ENCODE results near the gene TMEM178A. TPM values are rescaled to one million over a fixed set of nuclear protein-coding genes. Genes with fewer than 3 reads are reported as not detected.

TMEM178A gene
- total RNA-seq (2014; rRNA removed; shearing (Covaris generic)) (0.32 TPM in 1 of 2 replicates, not detected in the other), polyA plus RNA-seq (2016; fragmentation: Nextera tagmentation; extraction: Ambion mirVana) (0.23 TPM in 1 of 2 replicates, not detected in the other)

DNA sequence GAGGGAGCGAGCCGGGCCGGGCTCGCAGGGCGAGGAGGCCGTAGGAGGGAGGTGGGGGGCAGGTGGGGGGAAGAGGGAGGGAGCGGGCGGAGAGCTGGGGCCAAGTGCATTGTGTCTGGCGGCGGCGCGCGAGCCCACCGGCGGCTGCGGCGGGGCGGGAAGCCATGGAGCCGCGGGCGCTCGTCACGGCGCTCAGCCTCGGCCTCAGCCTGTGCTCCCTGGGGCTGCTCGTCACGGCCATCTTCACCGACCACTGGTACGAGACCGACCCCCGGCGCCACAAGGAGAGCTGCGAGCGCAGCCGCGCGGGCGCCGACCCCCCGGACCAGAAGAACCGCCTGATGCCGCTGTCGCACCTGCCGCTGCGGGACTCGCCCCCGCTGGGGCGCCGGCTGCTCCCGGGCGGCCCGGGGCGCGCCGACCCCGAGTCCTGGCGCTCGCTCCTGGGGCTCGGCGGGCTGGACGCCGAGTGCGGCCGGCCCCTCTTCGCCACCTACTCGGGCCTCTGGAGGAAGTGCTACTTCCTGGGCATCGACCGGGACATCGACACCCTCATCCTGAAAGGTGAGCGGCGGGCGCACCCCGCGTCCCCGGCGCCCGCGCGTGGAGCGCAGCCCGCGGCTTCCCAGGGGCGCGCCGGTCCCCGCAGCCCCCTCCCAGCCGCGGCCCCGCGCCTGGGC is at the start of gene TMEM178A:
TMEM178A (plus strand) TSS at position 107 of the 680 bp plus-strand sequence; CDS start at position 165, 58 bp downstream.
- in situ Hi-C loops (cut with MboI), result no loop called here
- Histone ChIP-seq H3K4me1 (ENCODE audit: insufficient read depth) (no peaks in the 10 kb centered on the region; the same call in 1 of the 2 replicates), H3K9me2 (ENCODE audit: insufficient read depth) (no peaks in the 10 kb centered on the region; the same call in 1 of the 2 replicates), H4K20me1 (ENCODE audit: insufficient read depth) (no peaks in the 10 kb centered on the region), H2AFZ (peak within 1 kb of the TSS; percentile 47), H3K9me3 (ENCODE audit: low read depth) (no peaks in the 10 kb centered on the region), H3K4me3 (peak within 1 kb of the TSS; percentile 63), H3K9ac (no peak within 1 kb of the TSS), H3K4me2 (ENCODE audit: unreplicated experiment) (peak within 1 kb of the TSS; percentile 76), H3K79me2 (ENCODE audit: insufficient read depth) (no peaks in the 10 kb centered on the region), H3K36me3 (ENCODE audit: low read depth) (no peaks in the 10 kb centered on the region), H3K27me3 (replicated peaks; ENCODE audit: insufficient read depth) (peaks cover 65% of the 10 kb centered on the region), H3K27ac (no peak within 1 kb of the TSS), H3F3A (ENCODE audit: insufficient read depth) (no peaks in the 10 kb centered on the region)
- WGBS, 2 experiments (ENCODE audit: low coverage in 1 of 2, low lambda C conversion rate in 2 of 2, missing lambda C conversion rate in 2 of 2), result 1% methylated on average over 55 to 58 of the region's 90 CpGs
- TF ChIP-seq EZH2 (IDR thresholded peaks at IDR 0.05; ENCODE audit: insufficient read depth, poor library complexity, severe bottlenecking), result peak; percentile 76
- TF ChIP-seq EZH2phosphoT487 (IDR thresholded peaks at IDR 0.05; ENCODE audit: insufficient read depth, low read depth), result 0 out of 2 replicates have a peak, but pooled peaks have one; percentile 40
- peak; percentile 32 for DNase-seq

GRCh38 chr2:39618236-39618635 is 47.5 kb upstream of the TMEM178A start:
- no peaks in the 10 kb centered on the region for H3K36me3 ChIP-seq (ENCODE audit: low read depth)
- H3K4me2 ChIP-seq (ENCODE audit: unreplicated experiment), result no peak overlapping the region
- H3K27ac ChIP-seq, result no peak overlapping the region
- no peak overlapping the region for H3K4me3 ChIP-seq
- H3K27me3 ChIP-seq (replicated peaks; ENCODE audit: insufficient read depth), result peaks cover 6% of the 10 kb centered on the region; the same call in 1 of the 2 replicates
- WGBS, 2 experiments (ENCODE audit: low coverage in 1 of 2, low lambda C conversion rate in 2 of 2, missing lambda C conversion rate in 2 of 2), result 84 to 94% methylated on average over 1 of the region's 1 CpG
- H3K4me1 ChIP-seq (ENCODE audit: insufficient read depth), result 0 out of 2 replicates have a peak, but pooled peaks cover 4% of the 10 kb centered on the region
- in situ Hi-C loops (cut with MboI), result no loop called here
- TF ChIP-seq EZH2 (IDR thresholded peaks at IDR 0.05; ENCODE audit: insufficient read depth, poor library complexity, severe bottlenecking) (no peak), EZH2phosphoT487 (IDR thresholded peaks at IDR 0.05; ENCODE audit: insufficient read depth, low read depth) (no peak)
- no peaks in the 10 kb centered on the region for H3K9me3 ChIP-seq (ENCODE audit: low read depth)
- H3K9ac ChIP-seq, result no peak overlapping the region
- H4K20me1 ChIP-seq (ENCODE audit: insufficient read depth), result no peaks in the 10 kb centered on the region
- H2AFZ ChIP-seq, result no peak overlapping the region
- H3K9me2 ChIP-seq (ENCODE audit: insufficient read depth), result no peaks in the 10 kb centered on the region
- H3K79me2 ChIP-seq (ENCODE audit: insufficient read depth), result no peaks in the 10 kb centered on the region
- no peak for DNase-seq
- no peaks in the 10 kb centered on the region for H3F3A ChIP-seq (ENCODE audit: insufficient read depth)

DNA sequence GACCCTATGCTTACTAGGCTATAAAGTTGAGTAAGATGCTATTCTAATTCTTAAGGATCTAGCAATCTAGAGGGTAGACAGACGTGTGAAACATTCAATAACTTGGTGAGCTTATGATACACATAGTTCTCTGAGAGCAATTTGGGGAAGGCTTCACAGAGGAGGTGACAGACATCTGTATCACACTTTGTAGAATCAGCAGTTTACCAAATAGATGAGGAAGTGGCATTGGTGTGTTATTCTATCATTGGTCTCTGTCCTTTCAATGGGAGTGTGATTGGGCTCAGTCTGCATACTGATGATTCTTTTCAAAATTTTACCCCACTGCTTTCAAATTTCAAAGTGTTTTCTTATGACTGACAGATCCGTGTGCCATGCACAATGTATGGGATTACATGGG is 47.0 kb upstream of the TMEM178A start:
- WGBS, 2 experiments (ENCODE audit: low coverage in 1 of 2, low lambda C conversion rate in 2 of 2, missing lambda C conversion rate in 2 of 2), result 66 to 72% methylated on average over 2 of the region's 2 CpGs
- Histone ChIP-seq H3K27me3 (replicated peaks; ENCODE audit: insufficient read depth) (peaks cover 6% of the 10 kb centered on the region; the same call in 1 of the 2 replicates), H3K4me3 (no peak overlapping the region), H3K79me2 (ENCODE audit: insufficient read depth) (no peaks in the 10 kb centered on the region), H3K4me1 (ENCODE audit: insufficient read depth) (0 out of 2 replicates have a peak, but pooled peaks cover 4% of the 10 kb centered on the region), H3K27ac (no peak overlapping the region), H3K9me2 (ENCODE audit: insufficient read depth) (no peaks in the 10 kb centered on the region), H4K20me1 (ENCODE audit: insufficient read depth) (no peaks in the 10 kb centered on the region), H3K36me3 (ENCODE audit: low read depth) (no peaks in the 10 kb centered on the region), H3K9me3 (ENCODE audit: low read depth) (no peaks in the 10 kb centered on the region), H3K9ac (no peak overlapping the region), H2AFZ (no peak overlapping the region), H3F3A (ENCODE audit: insufficient read depth) (no peaks in the 10 kb centered on the region), H3K4me2 (ENCODE audit: unreplicated experiment) (no peak overlapping the region)
- no peak for TF ChIP-seq EZH2phosphoT487 (IDR thresholded peaks at IDR 0.05; ENCODE audit: insufficient read depth, low read depth)
- TF ChIP-seq EZH2 (IDR thresholded peaks at IDR 0.05; ENCODE audit: insufficient read depth, poor library complexity, severe bottlenecking), result no peak
- in situ Hi-C loops (cut with MboI), result no loop called here
- DNase-seq, result no peak

DNA sequence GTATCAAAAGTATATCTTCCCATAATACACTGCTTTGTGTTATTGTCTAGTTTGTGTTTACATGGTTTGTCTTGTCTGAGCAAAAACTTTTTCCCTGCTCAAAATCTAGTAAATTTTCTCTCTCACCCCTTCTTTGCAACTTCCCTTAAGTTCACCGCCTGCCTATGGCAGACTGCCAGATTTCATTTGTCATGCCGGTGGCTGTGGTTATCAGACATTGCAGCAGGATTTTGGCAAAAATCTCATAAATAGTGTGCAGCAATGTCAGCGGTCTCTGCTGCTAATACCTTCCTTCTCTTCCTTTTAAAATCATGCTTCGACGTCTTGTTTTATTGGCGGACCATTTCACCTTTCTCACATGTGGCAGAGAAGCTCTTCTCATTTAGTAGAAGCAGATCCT is 45.6 kb upstream of the TMEM178A start:
- H3K27ac ChIP-seq, result no peak overlapping the region
- no peaks in the 10 kb centered on the region for H3F3A ChIP-seq (ENCODE audit: insufficient read depth)
- 0 out of 2 replicates have a peak, but pooled peaks cover 4% of the 10 kb centered on the region for H3K4me1 ChIP-seq (ENCODE audit: insufficient read depth)
- H3K4me3 ChIP-seq, result no peak overlapping the region
- WGBS, 2 experiments (ENCODE audit: low coverage in 1 of 2, low lambda C conversion rate in 2 of 2, missing lambda C conversion rate in 2 of 2), result 44 to 47% methylated on average over 6 of the region's 6 CpGs
- no peaks in the 10 kb centered on the region for H3K79me2 ChIP-seq (ENCODE audit: insufficient read depth)
- in situ Hi-C loops (cut with MboI), result no loop called here
- H3K4me2 ChIP-seq (ENCODE audit: unreplicated experiment), result peak overlapping the region; percentile 0
- no peaks in the 10 kb centered on the region for H3K9me3 ChIP-seq (ENCODE audit: low read depth)
- H3K9ac ChIP-seq, result no peak overlapping the region
- H3K9me2 ChIP-seq (ENCODE audit: insufficient read depth), result no peaks in the 10 kb centered on the region
- no peaks in the 10 kb centered on the region for H4K20me1 ChIP-seq (ENCODE audit: insufficient read depth)
- H3K36me3 ChIP-seq (ENCODE audit: low read depth), result no peaks in the 10 kb centered on the region
- peak; percentile 71 for DNase-seq
- H2AFZ ChIP-seq, result no peak overlapping the region
- TF ChIP-seq EZH2phosphoT487 (IDR thresholded peaks at IDR 0.05; ENCODE audit: insufficient read depth, low read depth) (no peak), EZH2 (IDR thresholded peaks at IDR 0.05; ENCODE audit: insufficient read depth, poor library complexity, severe bottlenecking) (no peak)
- H3K27me3 ChIP-seq (replicated peaks; ENCODE audit: insufficient read depth), result peaks cover 6% of the 10 kb centered on the region; the same call in 1 of the 2 replicates

Data from GM23248 (cell line).